Endothelial cell of umbilical vein (primary cell): ENCODE results near the gene ABL1. TPM values are rescaled to one million over a fixed set of nuclear protein-coding genes. Genes with fewer than 3 reads are reported as not detected.

ENCODE experiments used
- BruUV-seq: library from RNA; stranded (reverse); fragments of 400-500 nt; replicated peaks from 2 replicates; lab custom pipeline; 2021; lab: Mats Ljungman, UMichigan
- CTCF ChIA-PET: fragments of 300-600, 350-600 bp; sonication (Branson Sonifier 250); formaldehyde crosslinking; loops from one replicate; lab custom pipeline; 2021; ENCODE audit warnings: antibody characterized with exemption, inconsistent platforms; lab: Charles Lee
- POLR2A ChIA-PET: fragments of 300-600, 350-600 bp; sonication (Branson Sonifier 250); formaldehyde crosslinking; loops from one replicate; lab custom pipeline; 2021; ENCODE audit warnings: antibody characterized with exemption, inconsistent platforms; lab: Charles Lee
- DNase-seq: peaks from one replicate; pipeline ENCODE4 v3.0.0-alpha.2; 2011; ENCODE audit warnings: low read depth, low spot score
- FAIRE-seq: peaks from 2 replicates; lab custom pipeline; 2011; peaks lifted over from hg19 to GRCh38; lab: Jason Lieb, UNC
- H2AFZ ChIP-seq: 2 replicates; pipeline ENCODE4 v1.6.0; 2012; ENCODE audit warnings: low read depth, low read length, control low read depth, inconsistent platforms
- H3K27ac ChIP-seq: 2 replicates; pipeline ENCODE4 v1.5.1; 2011; ENCODE audit warnings: low read depth, mild to moderate bottlenecking, control low read depth, low read length, moderate library complexity; ENCODE audit not compliant: insufficient read depth
- H3K27me3 ChIP-seq, 2 experiments: 2 replicates each; pipeline versions ENCODE4 v1.6.0 to v1.6.1; 2011; ENCODE audit warnings: low read length in 2 of 2, mixed read lengths in 1 of 2; ENCODE audit not compliant: control insufficient read depth in 2 of 2, insufficient read depth in 2 of 2
- H3K36me3 ChIP-seq, 2 experiments: 2 replicates in 1 of 2; 3 replicates in 1 of 2; pipeline ENCODE4 v1.5.1; 2011; ENCODE audit warnings: low read length in 2 of 2, mild to moderate bottlenecking in 1 of 2, moderate library complexity in 1 of 2; ENCODE audit not compliant: control insufficient read depth in 2 of 2, insufficient read depth in 2 of 2; ENCODE audit errors: extremely low read depth in 1 of 2
- H3K4me1 ChIP-seq: 3 replicates; pipeline ENCODE4 v1.5.1; 2011; ENCODE audit warnings: mild to moderate bottlenecking, low read length; ENCODE audit not compliant: control insufficient read depth, insufficient read depth; ENCODE audit errors: extremely low read depth
- H3K4me2 ChIP-seq: 2 replicates; pipeline ENCODE4 v1.6.1; 2011; ENCODE audit warnings: low read length, control low read depth, mixed read lengths; ENCODE audit not compliant: insufficient read depth
- H3K4me3 ChIP-seq, 3 experiments: fragments of 200-600 bp in 1 of 3; sonication (generic), shearing (Covaris generic) in 1 of 3; replicated peaks in 1 of 3; 2 replicates each; pipeline ENCODE4 v1.5.1; 2011 to 2016; ENCODE audit warnings: control low read depth in 3 of 3, low read length in 3 of 3, mild to moderate bottlenecking in 2 of 3, inconsistent platforms in 1 of 3, low read depth in 1 of 3, moderate library complexity in 1 of 3; ENCODE audit not compliant: insufficient read depth in 1 of 3
- H3K79me2 ChIP-seq: 2 replicates; pipeline ENCODE4 v1.6.0; 2012; ENCODE audit warnings: low read length, inconsistent platforms; ENCODE audit not compliant: control insufficient read depth, insufficient read depth
- H3K9ac ChIP-seq: replicated peaks from 2 replicates; pipeline ENCODE3; 2011; ENCODE audit warnings: low read length, control low read depth; ENCODE audit not compliant: insufficient read depth; ENCODE audit errors: extremely low read depth
- H3K9me1 ChIP-seq: replicated peaks from 3 replicates; pipeline ENCODE4 v1.6.0; 2011; ENCODE audit warnings: mild to moderate bottlenecking, low read length; ENCODE audit not compliant: control insufficient read depth, insufficient read depth; ENCODE audit errors: extremely low read depth
- H3K9me3 ChIP-seq: replicated peaks from 2 replicates; pipeline ENCODE4 v1.5.1; 2012; ENCODE audit warnings: low read length, inconsistent platforms; ENCODE audit not compliant: control insufficient read depth, insufficient read depth
- H4K20me1 ChIP-seq: replicated peaks from 2 replicates; pipeline ENCODE3; 2011; ENCODE audit warnings: mild to moderate bottlenecking, low read length; ENCODE audit not compliant: control insufficient read depth, insufficient read depth; ENCODE audit errors: extremely low read depth
- EZH2 ChIP-seq: IDR thresholded peaks from 2 replicates; pipeline ENCODE4 v1.6.1; 2012; ENCODE audit warnings: borderline replicate concordance, low read depth, mild to moderate bottlenecking, moderate library complexity, low read length, inconsistent platforms; ENCODE audit not compliant: severe bottlenecking
- FOS ChIP-seq: IDR thresholded peaks from 2 replicates; pipeline ENCODE4 v1.6.1; 2011; ENCODE audit warnings: mild to moderate bottlenecking, low read length, moderate library complexity, borderline replicate concordance; ENCODE audit not compliant: insufficient read depth
- GATA2 ChIP-seq: IDR thresholded peaks from 2 replicates; pipeline ENCODE4 v1.7.0; 2011; ENCODE audit warnings: low read depth, mild to moderate bottlenecking, moderate library complexity, mixed read lengths, low read length; ENCODE audit not compliant: insufficient read length, insufficient read depth
- JUN ChIP-seq: IDR thresholded peaks from 2 replicates; pipeline ENCODE4 v1.6.1; 2011; ENCODE audit warnings: borderline replicate concordance, low read depth; ENCODE audit not compliant: insufficient read length, insufficient read depth
- MYC ChIP-seq: IDR thresholded peaks from one replicate; pipeline ENCODE4 v1.6.1; 2011; ENCODE audit warnings: mild to moderate bottlenecking, low read depth, low read length
- POLR2A ChIP-seq: IDR thresholded peaks from 2 replicates; pipeline ENCODE4 v1.6.1; 2012; ENCODE audit warnings: low read depth, mild to moderate bottlenecking, control low read depth, low read length
- POLR2AphosphoS5 ChIP-seq: IDR thresholded peaks from 2 replicates; pipeline ENCODE4 v1.6.1; 2012; ENCODE audit warnings: low read depth, mild to moderate bottlenecking, control low read depth, low read length, moderate library complexity; ENCODE audit not compliant: insufficient read depth
- dilution Hi-C: fragments of 300-500 bp; cut with MboI; formaldehyde crosslinking; loops from one replicate; pipeline ENCODE4 v1.15.0; 2019; ENCODE audit warnings: low sequenced_read_pairs; ENCODE audit not compliant: extremely low pct_ligation_motif_present
- intact Hi-C: fragments of 100-400 bp; cut with micrococcal nuclease; formaldehyde crosslinking; loops from one replicate; pipeline ENCODE4 v1.10.0; 2022
- polyA plus RNA-seq, 4 experiments: library from polyadenylated mRNA; depleted of rRNA in 3 of 4; stranded (reverse) in 3 of 4; unstranded in 1 of 4; fragments of >200 nt; gene quantifications; 2 replicates each; pipeline versions ENCODE4 v1.2.1 to v1.2.3, GENCODE V29; 2011 to 2012; ENCODE audit warnings: missing spikeins in 1 of 4
- total RNA-seq: library from RNA; stranded (reverse); gene quantifications from 2 replicates; pipeline ENCODE4 v1.2.3, GENCODE V29; 2021
- TF ChIP-seq, protein P1 (sequence below), 2 donors: IDR thresholded peaks; 1 replicate in 1 of 2; 2 replicates in 1 of 2; pipeline ENCODE4 v1.5.1; 2011; ENCODE audit warnings: low read length in 2 of 2, mild to moderate bottlenecking in 2 of 2, moderate library complexity in 2 of 2, control low read depth in 1 of 2, inconsistent platforms in 1 of 2, low read depth in 1 of 2; ENCODE audit not compliant: insufficient read depth in 1 of 2; ENCODE audit errors: extremely low read depth in 1 of 2
- TF ChIP-seq, protein P2 (sequence below): IDR thresholded peaks from 2 replicates; pipeline ENCODE4 v1.6.1; 2011; ENCODE audit not compliant: insufficient read depth, insufficient read length

The ABL1 gene
- total and polyA plus RNA-seq, 2 donors (not counting 3 experiments of a cell fraction or from before 2014, with no cell fraction given) = 32.1 to 87.1 TPM

DNA sequence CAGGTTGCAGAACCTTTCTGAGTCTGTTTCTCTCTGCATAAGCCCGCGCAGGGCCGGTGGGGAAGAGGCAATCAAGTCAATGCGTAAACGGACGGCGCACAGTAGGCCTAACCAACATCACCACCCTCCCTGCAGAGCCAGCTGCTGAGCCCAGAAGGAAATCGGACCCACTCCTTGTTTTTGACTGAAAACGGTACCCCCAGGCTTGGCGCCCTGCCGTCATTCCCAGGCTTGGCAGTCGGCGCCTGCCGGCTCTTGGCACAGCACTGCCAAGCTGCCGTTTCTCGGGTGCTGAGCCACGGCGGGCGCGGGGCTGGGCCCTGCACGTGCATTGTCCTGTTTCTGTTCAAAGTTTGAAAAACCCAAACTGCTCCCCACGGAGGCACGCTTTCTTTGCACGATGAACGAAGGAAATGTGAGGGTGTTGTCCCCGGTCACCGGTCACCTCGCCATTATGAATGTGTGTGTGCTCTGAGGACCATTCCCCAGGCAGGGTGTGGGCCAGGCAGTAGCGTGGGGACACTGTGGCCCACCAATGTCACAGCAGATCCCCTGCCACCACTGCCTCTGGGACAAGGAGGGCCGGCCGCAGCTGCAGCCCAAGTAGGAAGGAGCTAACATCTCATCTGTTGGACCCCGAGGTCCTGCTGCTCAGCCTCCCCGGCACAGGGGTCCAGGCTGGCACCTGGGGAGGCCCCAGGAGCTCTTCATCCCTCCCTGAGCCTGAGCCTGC lies 83.9 kb downstream of the ABL1 start:
- dilution Hi-C loops = no loop called here
- intact Hi-C loops = no loop called here
- DNase-seq = no peak
- Histone ChIP-seq H4K20me1 (no peaks in the 10 kb centered on the region), H3K4me3 (no peak overlapping the region), H3K4me1 (no peaks in the 10 kb centered on the region), H3K79me2 (no peaks in the 10 kb centered on the region), H3K36me3 (no peaks in the 10 kb centered on the region), H3K4me2 (no peak overlapping the region), H3K27ac (no peak overlapping the region), H3K9me1 (no peaks in the 10 kb centered on the region), H3K9me3 (no peaks in the 10 kb centered on the region), H3K9ac (no peak overlapping the region), H2AFZ (no peak overlapping the region), H3K27me3 (peaks cover 0 to 7% of the 10 kb centered on the region in 2 experiments)
- FAIRE-seq = no peak
- ChIA-PET CTCF (interaction anchor here (0.8 kb wide), 1 partner anchor 80 kb away, joined by 3 read pairs; no protein-coding TSS in a partner anchor), POLR2A (no interaction called here)
- BruUV-seq = no TSS peak
- no peak for TF ChIP-seq EZH2
- no peak for TF ChIP-seq MYC
- no peak for TF ChIP-seq GATA2
- TF ChIP-seq JUN = no peak
- TF ChIP-seq, protein P1, sequence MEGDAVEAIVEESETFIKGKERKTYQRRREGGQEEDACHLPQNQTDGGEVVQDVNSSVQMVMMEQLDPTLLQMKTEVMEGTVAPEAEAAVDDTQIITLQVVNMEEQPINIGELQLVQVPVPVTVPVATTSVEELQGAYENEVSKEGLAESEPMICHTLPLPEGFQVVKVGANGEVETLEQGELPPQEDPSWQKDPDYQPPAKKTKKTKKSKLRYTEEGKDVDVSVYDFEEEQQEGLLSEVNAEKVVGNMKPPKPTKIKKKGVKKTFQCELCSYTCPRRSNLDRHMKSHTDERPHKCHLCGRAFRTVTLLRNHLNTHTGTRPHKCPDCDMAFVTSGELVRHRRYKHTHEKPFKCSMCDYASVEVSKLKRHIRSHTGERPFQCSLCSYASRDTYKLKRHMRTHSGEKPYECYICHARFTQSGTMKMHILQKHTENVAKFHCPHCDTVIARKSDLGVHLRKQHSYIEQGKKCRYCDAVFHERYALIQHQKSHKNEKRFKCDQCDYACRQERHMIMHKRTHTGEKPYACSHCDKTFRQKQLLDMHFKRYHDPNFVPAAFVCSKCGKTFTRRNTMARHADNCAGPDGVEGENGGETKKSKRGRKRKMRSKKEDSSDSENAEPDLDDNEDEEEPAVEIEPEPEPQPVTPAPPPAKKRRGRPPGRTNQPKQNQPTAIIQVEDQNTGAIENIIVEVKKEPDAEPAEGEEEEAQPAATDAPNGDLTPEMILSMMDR (IDR thresholded peaks at IDR 0.05; ENCODE audit: extremely low read depth in 1 of 2, insufficient read depth in 1 of 2, low read depth in 1 of 2, low read length in 2 of 2) = no peak
- TF ChIP-seq FOS = no peak
- TF ChIP-seq POLR2A = no peak
- no peak for TF ChIP-seq POLR2AphosphoS5
- TF ChIP-seq, protein P2, sequence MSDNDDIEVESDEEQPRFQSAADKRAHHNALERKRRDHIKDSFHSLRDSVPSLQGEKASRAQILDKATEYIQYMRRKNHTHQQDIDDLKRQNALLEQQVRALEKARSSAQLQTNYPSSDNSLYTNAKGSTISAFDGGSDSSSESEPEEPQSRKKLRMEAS = no peak
